ENCODE results near the gene SHANK1. TPM values are rescaled to one million over a fixed set of nuclear protein-coding genes. Genes with fewer than 3 reads are reported as not detected.

The SHANK1 gene
- total RNA-seq, 4 donors from 2014 or later, result 0.42 to 6.6 TPM; not detected in 2

- no peak for DNase-seq (ENCODE audit: low spot score in 2 of 2)
- 86% methylated on average over 2 of the region's 2 CpGs for WGBS
- Histone ChIP-seq H3K4me1 (no peaks in the 10 kb centered on the region), H3K9me3 (peaks cover 4% of the 10 kb centered on the region), H3K27me3 (peaks cover 45% of the 10 kb centered on the region), H3K27ac (no peak overlapping the region), H3K36me3 (no peaks in the 10 kb centered on the region), H3K4me3 (no peak overlapping the region)
- no peak for TF ChIP-seq POLR2AphosphoS5 (IDR thresholded peaks at IDR 0.05)
- TF ChIP-seq POLR2A (IDR thresholded peaks at IDR 0.05), result no peak
- TF ChIP-seq CTCF (IDR thresholded peaks at IDR 0.05), result no peak
- no peak for TF ChIP-seq EP300 (IDR thresholded peaks at IDR 0.05)
Measured at GRCh38 chr19:50633359-50633758, 86.2 kb downstream of the SHANK1 start.

DNA sequence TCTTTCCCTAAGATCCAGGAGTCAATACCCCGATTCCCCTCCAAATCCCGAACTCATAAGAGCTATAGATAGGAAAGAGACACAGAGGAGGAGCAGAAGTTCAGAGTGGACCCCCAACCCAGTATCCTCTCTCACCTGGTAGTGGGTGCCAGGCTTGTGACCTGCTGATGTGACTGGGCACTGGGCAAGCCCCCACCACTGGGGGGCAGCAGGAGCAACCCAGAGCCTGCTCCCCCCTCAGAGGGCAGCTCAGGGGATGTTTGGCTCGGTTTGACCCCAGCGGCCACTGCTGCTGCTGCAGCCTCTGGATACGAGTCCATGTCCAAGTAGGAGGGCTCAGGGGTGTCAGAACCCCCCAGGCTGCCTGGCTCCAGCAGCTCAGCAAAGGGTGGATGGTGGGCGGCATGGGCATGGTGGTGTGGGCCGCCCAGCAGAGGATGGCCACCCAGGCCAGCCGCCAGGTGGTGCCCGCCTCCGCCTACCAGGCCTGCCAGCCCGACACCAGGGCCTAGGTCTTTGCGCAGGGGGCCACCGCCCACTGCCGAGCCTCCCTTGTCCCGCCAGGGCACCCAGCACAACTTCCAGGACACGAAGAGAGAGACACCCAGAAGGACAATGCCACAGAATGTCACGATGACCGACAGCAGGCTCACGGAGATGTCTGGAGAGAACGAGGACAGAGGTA lies 87.3 kb downstream of the SHANK1 start:
- Histone ChIP-seq H3K9me3 (peaks cover 4% of the 10 kb centered on the region), H3K4me3 (no peak overlapping the region), H3K27ac (no peak overlapping the region), H3K4me1 (no peaks in the 10 kb centered on the region), H3K27me3 (peaks cover 34% of the 10 kb centered on the region), H3K36me3 (no peaks in the 10 kb centered on the region)
- 83% methylated on average over 13 of the region's 20 CpGs for WGBS
- TF ChIP-seq POLR2A (IDR thresholded peaks at IDR 0.05), result no peak
- TF ChIP-seq EP300 (IDR thresholded peaks at IDR 0.05), result no peak
- no peak for TF ChIP-seq CTCF (IDR thresholded peaks at IDR 0.05)
- TF ChIP-seq POLR2AphosphoS5 (IDR thresholded peaks at IDR 0.05), result no peak
- DNase-seq (ENCODE audit: low spot score in 2 of 2), result no peak

DNA sequence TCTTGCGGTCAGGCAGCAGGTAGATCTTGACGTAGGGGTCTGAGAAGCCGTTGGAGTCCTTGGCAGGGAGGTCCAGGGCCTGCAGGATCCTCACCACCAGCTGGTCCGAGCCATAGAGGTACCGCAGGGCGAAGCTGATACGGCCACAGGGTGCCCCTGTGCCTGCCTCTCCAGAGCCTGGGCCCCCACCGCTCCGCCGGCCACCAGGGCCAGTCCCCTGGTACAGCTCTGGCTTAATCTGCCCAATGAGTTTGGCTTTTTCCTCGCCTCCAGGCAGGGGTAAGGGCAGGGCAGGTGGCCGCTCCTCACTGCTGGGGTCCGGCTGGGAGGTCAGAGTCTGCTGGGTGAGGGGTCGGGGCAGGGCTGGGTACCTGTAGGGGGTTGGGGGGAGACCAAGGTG lies 89.8 kb downstream of the SHANK1 start:
- Histone ChIP-seq H3K9me3 (peaks cover 3% of the 10 kb centered on the region), H3K36me3 (no peaks in the 10 kb centered on the region), H3K27me3 (peaks cover 16% of the 10 kb centered on the region), H3K4me3 (no peak overlapping the region), H3K4me1 (no peaks in the 10 kb centered on the region), H3K27ac (no peak overlapping the region)
- 100% methylated on average over 1 of the region's 14 CpGs for WGBS
- no peak for DNase-seq (ENCODE audit: low spot score in 2 of 2)
- TF ChIP-seq CTCF (IDR thresholded peaks at IDR 0.05) (no peak), POLR2A (IDR thresholded peaks at IDR 0.05) (no peak), POLR2AphosphoS5 (IDR thresholded peaks at IDR 0.05) (no peak), EP300 (IDR thresholded peaks at IDR 0.05) (no peak)

GRCh38 chr19:50629194-50629593 lies 90.4 kb downstream of the SHANK1 start:
- Histone ChIP-seq H3K27ac (no peak overlapping the region), H3K36me3 (no peaks in the 10 kb centered on the region), H3K27me3 (peaks cover 16% of the 10 kb centered on the region), H3K9me3 (no peaks in the 10 kb centered on the region), H3K4me1 (no peaks in the 10 kb centered on the region), H3K4me3 (no peak overlapping the region)
- no peak for DNase-seq (ENCODE audit: low spot score in 2 of 2)
- WGBS, result 77% methylated on average over 16 of the region's 20 CpGs
- TF ChIP-seq POLR2A (IDR thresholded peaks at IDR 0.05) (no peak), EP300 (IDR thresholded peaks at IDR 0.05) (no peak)

- TF ChIP-seq CTCF (IDR thresholded peaks at IDR 0.05) (no peak), EP300 (IDR thresholded peaks at IDR 0.05) (no peak), POLR2A (IDR thresholded peaks at IDR 0.05) (no peak), POLR2AphosphoS5 (IDR thresholded peaks at IDR 0.05) (no peak)
- no peak overlapping the region for H3K27ac ChIP-seq
- peaks cover 12% of the 10 kb centered on the region for H3K27me3 ChIP-seq
- H3K4me3 ChIP-seq, result no peak overlapping the region
- DNase-seq (ENCODE audit: low spot score in 2 of 2), result no peak
- no peaks in the 10 kb centered on the region for H3K36me3 ChIP-seq
- 90% methylated on average over 7 of the region's 7 CpGs for WGBS
- H3K4me1 ChIP-seq, result no peaks in the 10 kb centered on the region
- H3K9me3 ChIP-seq, result no peaks in the 10 kb centered on the region
Measured at GRCh38 chr19:50628551-50628950, 91.1 kb downstream of the SHANK1 start.

All from suprapubic skin (tissue), 4 donors.